Neural cell (in vitro differentiated cells): ENCODE data around the gene GRB7. TPM values are rescaled to one million over a fixed set of nuclear protein-coding genes. Genes with fewer than 3 reads are reported as not detected.

Source experiments
- H2AFZ ChIP-seq: fragments of 200-600, 300-800 bp; sonication (generic), shearing (Covaris generic); 2 replicates; pipeline ENCODE4 v1.6.0; 2014; ENCODE audit warnings: low read depth, mild to moderate bottlenecking, antibody characterized with exemption, low read length, moderate library complexity
- H3F3A ChIP-seq: fragments of 200-600 bp; shearing (Covaris generic); 2 replicates; pipeline ENCODE4 v1.6.1; 2016; ENCODE audit warnings: mild to moderate bottlenecking, moderate library complexity, mixed read lengths, antibody characterized with exemption, low read length; ENCODE audit not compliant: insufficient read depth, poor library complexity, severe bottlenecking
- H3K27ac ChIP-seq: fragments of 200-600, 300-800 bp; sonication (generic), shearing (Covaris generic); 2 replicates; pipeline ENCODE4 v1.5.1; 2014; ENCODE audit warnings: mild to moderate bottlenecking, low read length, moderate library complexity
- H3K27me3 ChIP-seq: fragments of 300-800, 200-600 bp; sonication (generic), shearing (Covaris generic); 2 replicates; pipeline ENCODE4 v1.6.0; 2014; ENCODE audit warnings: mild to moderate bottlenecking, low read depth, low read length, moderate library complexity; ENCODE audit not compliant: insufficient read depth
- H3K36me3 ChIP-seq: fragments of 300-800, 200-600 bp; sonication (generic), shearing (Covaris generic); 2 replicates; pipeline ENCODE4 v1.5.1; 2014; ENCODE audit warnings: mild to moderate bottlenecking, antibody characterized with exemption, low read length, moderate library complexity; ENCODE audit not compliant: insufficient read depth
- H3K4me2 ChIP-seq: fragments of 300-800, 200-600 bp; sonication (generic), shearing (Covaris generic); 2 replicates; pipeline ENCODE4 v1.6.0; 2014; ENCODE audit warnings: mild to moderate bottlenecking, low read length
- H3K4me3 ChIP-seq: fragments of 300-800, 200-600 bp; sonication (generic), shearing (Covaris generic); 2 replicates; pipeline ENCODE4 v1.5.1; 2014; ENCODE audit warnings: mild to moderate bottlenecking, low read length, moderate library complexity
- H3K79me2 ChIP-seq: fragments of 200-600 bp; shearing (Covaris generic); replicated peaks from 2 replicates; pipeline ENCODE4 v1.6.0; 2014; ENCODE audit warnings: mild to moderate bottlenecking, low read length, moderate library complexity; ENCODE audit not compliant: insufficient read depth
- H3K9ac ChIP-seq: fragments of 300-800, 200-600 bp; sonication (generic), shearing (Covaris generic); 2 replicates; pipeline ENCODE4 v1.6.1; 2016; ENCODE audit warnings: mild to moderate bottlenecking, low read length, mixed read lengths
- H3K9me2 ChIP-seq: fragments of 200-600 bp; shearing (Covaris generic); 2 replicates; pipeline ENCODE4 v1.6.1; 2016; ENCODE audit warnings: mild to moderate bottlenecking, low read length, mixed read lengths; ENCODE audit not compliant: insufficient read depth
- H3K9me3 ChIP-seq: fragments of 200-600, 300-800 bp; sonication (generic), shearing (Covaris generic); 2 replicates; pipeline ENCODE4 v1.6.1; 2016; ENCODE audit warnings: mild to moderate bottlenecking, mixed run types, low read length, moderate library complexity, mixed read lengths
- H4K20me1 ChIP-seq: fragments of 200-600 bp; shearing (Covaris generic); 2 replicates; pipeline ENCODE4 v1.6.1; 2016; ENCODE audit warnings: mild to moderate bottlenecking, mixed run types; ENCODE audit not compliant: insufficient read depth
- CTCF ChIP-seq: fragments of 450-650 bp; IDR thresholded peaks from 2 replicates; pipeline ENCODE4 v1.5.1; 2014; ENCODE audit warnings: antibody characterized with exemption, mild to moderate bottlenecking, moderate library complexity; ENCODE audit not compliant: poor library complexity, severe bottlenecking
- EP300 ChIP-seq: fragments of 450-650 bp; conservative IDR thresholded peaks from 2 replicates; pipeline ENCODE4 v1.6.1; 2014; ENCODE audit warnings: antibody characterized with exemption, mild to moderate bottlenecking, moderate library complexity; ENCODE audit not compliant: poor library complexity, severe bottlenecking
- EZH2 ChIP-seq: fragments of 200-600, 300-800 bp; shearing (Covaris generic), sonication (generic); IDR thresholded peaks from 2 replicates; pipeline ENCODE4 v1.6.1; 2014; ENCODE audit warnings: antibody characterized with exemption, low read length, borderline replicate concordance, mild to moderate bottlenecking; ENCODE audit not compliant: insufficient read depth, poor library complexity, severe bottlenecking
- MXI1 ChIP-seq: fragments of 450-650 bp; conservative IDR thresholded peaks from 2 replicates; pipeline ENCODE4 v1.6.1; 2014; ENCODE audit warnings: antibody characterized with exemption, mild to moderate bottlenecking; ENCODE audit not compliant: poor library complexity, severe bottlenecking
- POLR2AphosphoS5 ChIP-seq: IDR thresholded peaks from 2 replicates; pipeline ENCODE4 v1.6.1; 2012
- RAD21 ChIP-seq: fragments of 450-650 bp; conservative IDR thresholded peaks from 2 replicates; pipeline ENCODE4 v1.6.1; 2014; ENCODE audit warnings: antibody characterized with exemption, mild to moderate bottlenecking, moderate library complexity
- REST ChIP-seq: IDR thresholded peaks from 2 replicates; pipeline ENCODE4 v1.6.1; 2012; ENCODE audit warnings: borderline replicate concordance
- SMC3 ChIP-seq: fragments of 450-650 bp; conservative IDR thresholded peaks from 2 replicates; pipeline ENCODE4 v1.6.1; 2014; ENCODE audit warnings: antibody characterized with exemption, mild to moderate bottlenecking, moderate library complexity; ENCODE audit not compliant: poor library complexity
- TAF1 ChIP-seq: IDR thresholded peaks from 2 replicates; pipeline ENCODE4 v1.6.1; 2012; ENCODE audit warnings: low read depth
- polyA plus RNA-seq: library from polyadenylated mRNA; depleted of rRNA; stranded (reverse); fragments of >200 nt; gene quantifications from 2 replicates; pipeline ENCODE4 v1.2.3, GENCODE V29; 2014

GRB7 gene
- polyA plus RNA-seq, 1 donor from 2014 or later: not detected

DNA sequence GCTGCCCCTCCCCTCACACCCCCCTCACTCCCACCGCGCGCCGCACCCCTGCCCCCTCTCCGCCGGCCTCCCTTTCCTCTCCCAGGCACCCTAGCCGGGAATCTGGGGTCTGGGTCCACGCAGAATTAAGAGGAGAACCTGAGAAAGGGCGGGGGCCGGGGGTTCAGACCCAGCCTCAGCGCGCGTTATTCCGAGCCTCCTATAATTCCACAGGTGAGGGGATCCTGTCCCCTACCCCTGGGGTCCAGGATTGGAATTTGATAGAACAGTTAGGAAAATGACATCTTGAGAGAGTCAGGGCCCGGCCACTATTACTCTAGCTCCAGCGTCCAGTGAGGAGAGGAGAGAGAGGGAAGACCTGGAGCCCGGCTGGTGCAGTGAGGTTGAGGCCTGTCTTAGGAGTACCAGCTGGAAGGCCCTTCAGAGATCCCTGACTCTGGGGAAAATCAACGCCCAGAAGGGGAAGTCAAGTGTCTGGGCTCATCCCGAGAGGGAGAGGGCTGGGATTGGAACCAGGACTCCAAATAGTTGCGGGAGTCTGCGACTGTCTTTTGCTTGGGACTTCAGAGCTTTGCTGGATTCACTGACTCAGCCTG is 17.3 kb downstream of the GRB7 start:
- H3K27ac ChIP-seq: no peak overlapping the region
- no peaks in the 10 kb centered on the region for H4K20me1 ChIP-seq
- no peak overlapping the region for H3K4me2 ChIP-seq
- no peak overlapping the region for H2AFZ ChIP-seq
- H3K36me3 ChIP-seq: no peaks in the 10 kb centered on the region
- no peaks in the 10 kb centered on the region for H3K9me3 ChIP-seq
- peak overlapping the region; percentile 65 for H3K9ac ChIP-seq
- TF ChIP-seq EZH2 (no peak), REST (no peak), SMC3 (no peak), POLR2AphosphoS5 (no peak), TAF1 (no peak), RAD21 (no peak), MXI1 (no peak), EP300 (no peak), CTCF (no peak)
- no peaks in the 10 kb centered on the region for H3K27me3 ChIP-seq
- H3F3A ChIP-seq: no peaks in the 10 kb centered on the region
- H3K4me3 ChIP-seq: peak overlapping the region; percentile 72
- no peaks in the 10 kb centered on the region for H3K9me2 ChIP-seq
- H3K79me2 ChIP-seq: no peaks in the 10 kb centered on the region

DNA sequence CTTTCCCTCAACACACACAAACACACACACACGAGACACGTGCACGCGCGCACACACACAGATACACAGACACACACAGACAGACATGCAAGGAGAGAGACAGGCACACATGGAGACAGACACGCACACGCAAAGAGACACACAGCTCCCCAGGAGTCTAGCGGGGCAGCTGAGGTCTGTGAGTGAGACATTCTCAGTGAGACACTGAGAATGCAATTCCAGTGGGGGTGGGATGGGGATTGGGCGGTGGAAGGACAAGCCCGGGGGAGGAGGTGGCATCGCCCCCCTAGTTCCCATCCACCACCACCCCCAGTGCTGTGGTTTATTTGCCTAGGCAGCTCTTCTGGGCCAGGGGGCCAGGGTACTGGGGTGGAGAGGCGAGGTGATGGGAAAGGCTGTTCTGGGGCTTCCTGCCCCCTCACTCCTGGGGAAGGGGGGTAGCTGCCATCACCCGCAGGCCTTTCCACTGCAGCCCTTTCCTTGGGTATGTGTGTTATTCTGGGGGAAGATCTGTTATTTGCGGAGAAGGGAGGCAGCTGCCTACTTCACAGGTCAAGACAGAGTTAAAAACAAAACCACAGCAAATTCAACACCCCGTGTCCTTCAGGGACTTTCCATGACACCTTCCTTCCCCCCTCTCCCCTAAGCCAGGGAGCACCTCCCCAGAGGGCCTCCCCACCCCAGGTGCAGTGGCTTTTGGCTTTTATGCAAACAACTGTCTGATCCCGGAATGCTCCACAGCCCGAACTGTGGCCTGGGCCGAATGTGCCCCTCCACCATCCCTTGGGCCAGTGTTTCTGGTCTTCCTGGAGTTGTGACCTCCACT is 18.0 kb downstream of the GRB7 start:
- no peaks in the 10 kb centered on the region for H3K79me2 ChIP-seq
- H3K27me3 ChIP-seq: no peaks in the 10 kb centered on the region
- no peaks in the 10 kb centered on the region for H4K20me1 ChIP-seq
- no peaks in the 10 kb centered on the region for H3K9me2 ChIP-seq
- H3F3A ChIP-seq: no peaks in the 10 kb centered on the region
- H2AFZ ChIP-seq: no peak overlapping the region
- no peak overlapping the region for H3K4me3 ChIP-seq
- no peak overlapping the region for H3K4me2 ChIP-seq
- H3K27ac ChIP-seq: no peak overlapping the region
- no peak overlapping the region for H3K9ac ChIP-seq
- no peaks in the 10 kb centered on the region for H3K9me3 ChIP-seq
- no peak for TF ChIP-seq CTCF
- no peak for TF ChIP-seq MXI1
- no peak for TF ChIP-seq EP300
- TF ChIP-seq TAF1: no peak
- no peak for TF ChIP-seq POLR2AphosphoS5
- no peak for TF ChIP-seq REST
- no peak for TF ChIP-seq SMC3
- TF ChIP-seq RAD21: no peak
- TF ChIP-seq EZH2: no peak
- no peaks in the 10 kb centered on the region for H3K36me3 ChIP-seq
